Caco-2 (cell line): ENCODE data around the gene FLAD1. TPM values are rescaled to one million over a fixed set of nuclear protein-coding genes. Genes with fewer than 3 reads are reported as not detected.

Experiments used
- BruUV-seq: library from RNA; stranded (reverse); fragments of 400-500 nt; replicated peaks from 2 replicates; lab custom pipeline; 2021; lab: Mats Ljungman, UMichigan
- CTCF ChIA-PET: fragments of 300-600 bp; sonication (Branson Sonifier 250); formaldehyde crosslinking; loops from one replicate; lab custom pipeline; 2022; ENCODE audit warnings: antibody characterized with exemption; lab: Charles Lee
- POLR2A ChIA-PET: fragments of 300-600 bp; sonication (Branson Sonifier 250); formaldehyde crosslinking; loops from one replicate; lab custom pipeline; 2022; ENCODE audit warnings: antibody characterized with exemption; lab: Charles Lee
- DNase-seq, 2 experiments: peaks; one replicate each; pipeline versions ENCODE4 v3.0.0 to v3.0.0-alpha.2; 2020 to 2022
- H3K27me3 ChIP-seq: replicated peaks from 2 replicates; pipeline ENCODE4 v1.6.0; 2011; ENCODE audit warnings: low read length; ENCODE audit not compliant: control insufficient read depth, insufficient read depth
- H3K36me3 ChIP-seq: 2 replicates; pipeline ENCODE4 v1.5.1; 2011; ENCODE audit warnings: low read length; ENCODE audit not compliant: control insufficient read depth, insufficient read depth
- H3K4me1 ChIP-seq: fragments of 250-450 bp; sonication (Bioruptor Pico); 2 replicates; pipeline ENCODE4 v1.5.1; 2020; ENCODE audit warnings: mild to moderate bottlenecking
- H3K4me3 ChIP-seq: 2 replicates; pipeline ENCODE4 v1.5.1; 2011; ENCODE audit warnings: low read depth, mild to moderate bottlenecking, control low read depth, low read length
- H3K9me3 ChIP-seq: fragments of 250-450 bp; sonication (Bioruptor Pico); 2 replicates; pipeline ENCODE4 v1.5.1; 2020; ENCODE audit warnings: mild to moderate bottlenecking, moderate library complexity
- H3K27ac Mint-ChIP-seq: one replicate; pipeline ENCODE4 v1.8.0; 2022; ENCODE audit warnings: mixed read lengths; ENCODE audit not compliant: unreplicated experiment
- H3K27me3 Mint-ChIP-seq: one replicate; pipeline ENCODE4 v1.8.0; 2022; ENCODE audit warnings: mixed read lengths; ENCODE audit not compliant: insufficient read depth, unreplicated experiment
- H3K36me3 Mint-ChIP-seq: one replicate; pipeline ENCODE4 v1.8.0; 2022; ENCODE audit warnings: mild to moderate bottlenecking, mixed read lengths; ENCODE audit not compliant: insufficient read depth, unreplicated experiment
- H3K4me1 Mint-ChIP-seq: one replicate; pipeline ENCODE4 v1.8.0; 2022; ENCODE audit warnings: low read depth, mixed read lengths; ENCODE audit not compliant: unreplicated experiment
- H3K4me3 Mint-ChIP-seq: one replicate; pipeline ENCODE4 v1.8.0; 2022; ENCODE audit warnings: mild to moderate bottlenecking, moderate library complexity, mixed read lengths; ENCODE audit not compliant: unreplicated experiment
- H3K9me3 Mint-ChIP-seq: one replicate; pipeline ENCODE4 v1.8.0; 2022; ENCODE audit warnings: mixed read lengths; ENCODE audit not compliant: unreplicated experiment
- CTCF ChIP-seq, 2 experiments: fragments of 200-600 bp in 1 of 2; IDR thresholded peaks; 1 replicate in 1 of 2; 2 replicates in 1 of 2; pipeline versions ENCODE4 v1.5.1 to v1.8.0; 2011 to 2022; ENCODE audit warnings: antibody characterized with exemption in 1 of 2, control low read depth in 1 of 2, inconsistent platforms in 1 of 2, low read depth in 1 of 2, low read length in 1 of 2, mild to moderate bottlenecking in 1 of 2, moderate library complexity in 1 of 2; ENCODE audit not compliant: insufficient read depth in 1 of 2, severe bottlenecking in 1 of 2, unreplicated experiment in 1 of 2
- intact Hi-C: fragments of 100-400 bp; cut with micrococcal nuclease; formaldehyde crosslinking; loops from one replicate; pipeline ENCODE4 v1.10.0; 2022; ENCODE audit not compliant: unreplicated experiment
- total RNA-seq: library from RNA; stranded (reverse); gene quantifications from 2 replicates; pipeline ENCODE4 v1.2.3, GENCODE V29; 2022

FLAD1 gene
- total RNA-seq, 1 experiment from 2014 or later, result 51.3 TPM

- Histone ChIP-seq H3K36me3 (peaks cover 4% of the 10 kb centered on the region), H3K4me3 (peak overlapping the region; percentile 98), H3K4me1 (peaks cover 39% of the 10 kb centered on the region), H3K27me3 (no peaks in the 10 kb centered on the region), H3K9me3 (no peaks in the 10 kb centered on the region)
- Mint-ChIP-seq H3K36me3 (peaks cover 47% of the 10 kb centered on the region), H3K27me3 (no peaks in the 10 kb centered on the region), H3K4me3 (peak overlapping the region; percentile 96), H3K4me1 (peaks cover 23% of the 10 kb centered on the region), H3K9me3 (no peaks in the 10 kb centered on the region), H3K27ac (peak overlapping the region; percentile 88)
- intact Hi-C loops, result loop anchor here (5.0 kb wide), 2 partner anchors 79 to 124 kb away; partner anchors contain the start of gene EFNA1
- no peak for TF ChIP-seq CTCF (IDR thresholded peaks at IDR 0.05; ENCODE audit: insufficient read depth in 1 of 2, low read depth in 1 of 2, low read length in 1 of 2, severe bottlenecking in 1 of 2, unreplicated experiment in 1 of 2)
- ChIA-PET POLR2A (interaction anchor here (1.0 to 2.3 kb wide), 5 partner anchors 20 to 47 kb away, joined by 3 to 7 read pairs (median 5); partner anchors contain the start of gene FLAD1), CTCF (interaction anchor here (0.5 to 3.2 kb wide), 4 partner anchors 14 to 82 kb away, joined by 3 to 16 read pairs (median 4); no protein-coding TSS in a partner anchor)
- no TSS peak for BruUV-seq
- DNase-seq, result peak in 1 of 2 experiments; percentile 42
Measured at GRCh38 chr1:155003227-155003765, 20.2 kb downstream of the FLAD1 start.

- no TSS peak for BruUV-seq
- Mint-ChIP-seq H3K27me3 (no peaks in the 10 kb centered on the region), H3K4me3 (peak overlapping the region; percentile 96), H3K4me1 (peaks cover 20% of the 10 kb centered on the region), H3K36me3 (peaks cover 49% of the 10 kb centered on the region), H3K9me3 (no peaks in the 10 kb centered on the region), H3K27ac (peak overlapping the region; percentile 88)
- H3K4me3 ChIP-seq, result peak overlapping the region; percentile 98
- H3K9me3 ChIP-seq, result no peaks in the 10 kb centered on the region
- CTCF ChIA-PET, result interaction anchor here (0.5 to 3.2 kb wide), 3 partner anchors 14 to 23 kb away, joined by 5 to 16 read pairs (median 7); no protein-coding TSS in a partner anchor
- intact Hi-C loops, result loop anchor here (5.0 kb wide), 2 partner anchors 78 to 123 kb away; partner anchors contain the start of gene EFNA1
- TF ChIP-seq CTCF (IDR thresholded peaks at IDR 0.05; ENCODE audit: insufficient read depth in 1 of 2, low read depth in 1 of 2, low read length in 1 of 2, severe bottlenecking in 1 of 2, unreplicated experiment in 1 of 2), result no peak
- no peaks in the 10 kb centered on the region for H3K27me3 ChIP-seq
- POLR2A ChIA-PET, result interaction anchor here (1.0 to 2.3 kb wide), 2 partner anchors 30 to 47 kb away, joined by 3 to 7 read pairs; no protein-coding TSS in a partner anchor
- H3K36me3 ChIP-seq, result peaks cover 4% of the 10 kb centered on the region
- peak; percentile 58 to 76 for DNase-seq
- H3K4me1 ChIP-seq, result peaks cover 43% of the 10 kb centered on the region
Measured at GRCh38 chr1:155003766-155004351, 20.7 kb downstream of the FLAD1 start.

- H3K27me3 Mint-ChIP-seq, result no peaks in the 10 kb centered on the region
- Histone ChIP-seq H3K4me3 (peak overlapping the region; percentile 98), H3K9me3 (no peaks in the 10 kb centered on the region), H3K36me3 (peaks cover 4% of the 10 kb centered on the region), H3K4me1 (peaks cover 45% of the 10 kb centered on the region), H3K27me3 (no peaks in the 10 kb centered on the region)
- ChIA-PET POLR2A (no interaction called here), CTCF (interaction anchor here (3.2 kb wide), 1 partner anchor 13 kb away, joined by 16 read pairs; no protein-coding TSS in a partner anchor)
- TF ChIP-seq CTCF (IDR thresholded peaks at IDR 0.05; ENCODE audit: insufficient read depth in 1 of 2, low read depth in 1 of 2, low read length in 1 of 2, severe bottlenecking in 1 of 2, unreplicated experiment in 1 of 2), result no peak
- peak overlapping the region; percentile 88 for H3K27ac Mint-ChIP-seq
- peaks cover 18% of the 10 kb centered on the region for H3K4me1 Mint-ChIP-seq
- TSS peak; percentile 5 for BruUV-seq
- peaks cover 47% of the 10 kb centered on the region for H3K36me3 Mint-ChIP-seq
- no peaks in the 10 kb centered on the region for H3K9me3 Mint-ChIP-seq
- H3K4me3 Mint-ChIP-seq, result peak overlapping the region; percentile 96
- intact Hi-C loops, result loop anchor here (5.0 kb wide), 2 partner anchors 78 to 123 kb away; partner anchors contain the start of gene EFNA1
- DNase-seq, result no peak
Measured at GRCh38 chr1:155004352-155005075, 21.4 kb downstream of the FLAD1 start.
